T-helper 1 cell treated with Interleukin-12 subunit alpha and Interleukin-12 subunit beta and Interleukin-4 antibody, amounts not matched to agents 30 μg/mL and 1 μg/mL, for 36 hours (primary cell): ENCODE results near the gene WFDC6.

Experiments
- H3K27ac Mint-ChIP-seq: one replicate; pipeline ENCODE4 v1.8.0; 2021; ENCODE audit warnings: mild to moderate bottlenecking, mixed read lengths
- H3K27me3 Mint-ChIP-seq: one replicate; pipeline ENCODE4 v1.8.0; 2021; ENCODE audit warnings: low read depth, mixed read lengths
- H3K36me3 Mint-ChIP-seq: one replicate; pipeline ENCODE4 v1.8.0; 2021; ENCODE audit warnings: low read depth, mixed read lengths
- H3K4me1 Mint-ChIP-seq: one replicate; pipeline ENCODE4 v1.8.0; 2021; ENCODE audit warnings: low read depth, mixed read lengths
- H3K4me3 Mint-ChIP-seq: one replicate; pipeline ENCODE4 v1.8.0; 2021; ENCODE audit warnings: mild to moderate bottlenecking, moderate library complexity, mixed read lengths
- H3K9me3 Mint-ChIP-seq: one replicate; pipeline ENCODE4 v1.8.0; 2021; ENCODE audit warnings: mixed read lengths

The WFDC6 gene

DNA sequence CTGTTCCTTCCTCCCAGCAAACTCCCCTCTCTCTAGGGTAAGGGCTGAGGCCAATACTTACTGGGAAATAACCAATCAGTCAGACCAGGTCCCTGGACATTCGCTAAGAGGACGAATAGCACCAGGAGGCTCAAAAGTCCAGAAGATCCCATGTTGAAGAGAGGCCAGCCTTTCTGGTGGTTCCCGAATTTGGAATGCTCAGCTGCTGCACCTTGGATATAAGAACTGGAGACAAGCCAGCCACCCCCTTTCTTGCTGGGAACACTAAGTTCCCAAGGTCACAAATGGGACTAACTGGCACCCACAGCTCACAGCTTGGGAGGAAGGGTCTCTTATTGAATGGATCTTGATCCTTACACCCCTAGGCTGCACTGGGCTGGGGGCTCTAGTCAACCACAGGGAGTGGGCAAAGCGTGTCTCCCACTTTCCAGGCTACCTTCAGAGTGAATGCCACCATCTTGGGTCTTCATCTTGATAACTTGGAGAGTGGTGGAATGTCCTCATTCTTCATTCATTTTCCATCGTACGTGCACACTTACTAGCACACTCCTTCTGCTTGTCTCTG, 8.0 kb upstream of the WFDC6 start, which contains the start of gene EPPIN:
Gene EPPIN (minus strand): TSS at position 196 of the 565 bp plus-strand sequence. CDS start 44 bp downstream, at position 152.
- Mint-ChIP-seq H3K4me1 (no peaks in the 10 kb centered on the region), H3K36me3 (no peaks in the 10 kb centered on the region), H3K27ac (no peak within 1 kb of the TSS), H3K27me3 (peaks cover 23% of the 10 kb centered on the region), H3K4me3 (no peak within 1 kb of the TSS), H3K9me3 (no peaks in the 10 kb centered on the region)

DNA sequence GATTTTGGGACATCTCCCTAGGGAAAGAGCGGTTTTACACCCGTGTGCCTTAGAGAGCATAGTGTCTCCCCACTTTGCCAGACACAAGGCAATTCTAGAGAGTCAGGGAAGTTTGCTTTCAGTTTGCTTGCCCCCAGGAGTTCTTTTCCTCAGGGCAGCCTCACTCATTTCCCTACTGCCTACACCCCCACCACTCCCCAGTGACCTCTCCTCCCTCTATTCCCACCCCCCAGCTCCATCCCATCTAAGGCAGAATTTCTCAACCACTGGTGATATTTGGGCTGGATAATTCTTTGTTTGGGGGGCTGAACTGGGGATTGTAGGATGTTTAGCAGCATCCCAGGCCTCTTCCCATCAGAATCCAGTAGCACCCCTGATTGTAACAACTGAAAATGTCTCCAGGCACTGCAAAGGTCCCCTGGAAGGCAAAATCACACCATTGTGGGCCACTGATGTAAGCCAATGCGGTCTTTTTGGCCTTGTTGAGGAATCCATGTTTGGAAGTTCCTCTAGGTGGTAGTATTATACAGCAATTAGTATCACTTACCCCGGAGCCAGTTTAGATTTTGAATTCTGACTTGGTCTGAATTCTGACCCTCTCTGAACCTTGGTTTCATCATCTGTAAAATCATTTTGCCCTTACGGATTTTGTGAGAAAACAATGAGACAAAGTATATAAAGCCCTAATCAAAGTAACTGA, 6.6 kb upstream of the WFDC6 start:
- no peaks in the 10 kb centered on the region for H3K36me3 Mint-ChIP-seq
- H3K4me1 Mint-ChIP-seq: no peaks in the 10 kb centered on the region
- no peak overlapping the region for H3K4me3 Mint-ChIP-seq
- H3K9me3 Mint-ChIP-seq: no peaks in the 10 kb centered on the region
- no peak overlapping the region for H3K27ac Mint-ChIP-seq
- peaks cover 23% of the 10 kb centered on the region for H3K27me3 Mint-ChIP-seq

DNA sequence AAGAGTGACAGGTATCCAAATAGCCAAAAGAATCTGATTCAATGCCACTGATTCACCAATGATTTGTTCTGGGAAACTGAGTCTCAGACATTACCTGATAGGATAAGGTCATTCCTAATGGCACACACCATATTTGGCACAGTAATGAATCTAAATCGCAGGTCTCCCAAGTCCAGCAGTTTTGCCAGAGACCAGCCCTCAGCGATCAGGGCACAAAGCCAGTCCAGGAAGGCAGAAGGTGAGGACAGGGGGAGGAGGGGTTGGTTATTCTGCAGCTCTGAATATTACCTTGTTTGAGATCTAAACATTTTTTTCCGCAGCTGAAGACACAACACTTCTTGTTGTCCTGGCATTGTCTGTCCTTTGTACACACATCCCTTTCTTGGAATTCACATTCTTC, 6.1 kb upstream of the WFDC6 start:
- H3K36me3 Mint-ChIP-seq: no peaks in the 10 kb centered on the region
- H3K4me1 Mint-ChIP-seq: no peaks in the 10 kb centered on the region
- H3K4me3 Mint-ChIP-seq: no peak overlapping the region
- no peak overlapping the region for H3K27ac Mint-ChIP-seq
- H3K9me3 Mint-ChIP-seq: no peaks in the 10 kb centered on the region
- H3K27me3 Mint-ChIP-seq: peaks cover 22% of the 10 kb centered on the region

- H3K27ac Mint-ChIP-seq: no peak overlapping the region
- no peaks in the 10 kb centered on the region for H3K9me3 Mint-ChIP-seq
- no peak overlapping the region for H3K4me3 Mint-ChIP-seq
- H3K4me1 Mint-ChIP-seq: no peaks in the 10 kb centered on the region
- no peaks in the 10 kb centered on the region for H3K36me3 Mint-ChIP-seq
- peaks cover 8% of the 10 kb centered on the region for H3K27me3 Mint-ChIP-seq
Measured at GRCh38 chr20:45538209-45538799, 978 bp downstream of the WFDC6 start.

DNA sequence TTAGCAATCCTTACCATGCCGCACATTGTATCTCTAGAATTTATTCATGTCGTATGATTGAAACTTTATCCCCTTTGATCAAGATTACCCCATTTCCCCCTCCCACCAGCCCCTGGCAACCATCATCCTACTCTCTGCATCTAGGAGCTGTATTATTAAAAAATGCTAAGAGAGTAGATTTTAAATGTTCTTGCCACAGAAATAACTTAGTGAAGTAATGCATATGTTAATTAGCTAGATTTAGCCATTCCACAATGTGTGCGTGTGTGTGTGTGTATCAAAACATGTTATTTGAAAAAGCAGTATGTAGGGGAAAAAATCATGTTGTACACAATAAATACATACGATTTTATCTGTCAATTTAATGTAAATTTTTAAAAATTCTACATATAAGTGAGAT, 12.0 kb downstream of the WFDC6 start:
- H3K4me1 Mint-ChIP-seq: no peaks in the 10 kb centered on the region
- peaks cover 25% of the 10 kb centered on the region for H3K27me3 Mint-ChIP-seq
- no peaks in the 10 kb centered on the region for H3K9me3 Mint-ChIP-seq
- no peaks in the 10 kb centered on the region for H3K36me3 Mint-ChIP-seq
- no peak overlapping the region for H3K27ac Mint-ChIP-seq
- H3K4me3 Mint-ChIP-seq: no peak overlapping the region

DNA sequence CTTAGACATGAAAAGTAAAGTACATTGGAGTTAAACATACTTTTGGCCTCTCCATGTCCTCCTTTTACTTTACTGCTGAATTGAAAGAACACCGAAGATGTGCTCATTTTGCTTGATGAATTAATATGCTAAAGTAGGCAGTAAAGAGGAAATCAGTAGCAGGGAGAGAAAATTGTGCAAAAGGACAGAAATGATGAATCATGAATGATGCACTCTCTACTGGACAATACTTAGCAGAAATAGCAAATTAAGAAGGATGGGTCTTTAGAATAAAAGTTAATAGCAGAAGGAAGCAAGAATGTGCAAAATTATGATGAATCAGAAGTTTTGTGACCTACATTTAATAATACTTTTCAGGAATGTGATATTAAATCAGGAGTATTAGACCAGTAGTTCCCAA, 15.5 kb downstream of the WFDC6 start:
- H3K9me3 Mint-ChIP-seq: no peaks in the 10 kb centered on the region

DNA sequence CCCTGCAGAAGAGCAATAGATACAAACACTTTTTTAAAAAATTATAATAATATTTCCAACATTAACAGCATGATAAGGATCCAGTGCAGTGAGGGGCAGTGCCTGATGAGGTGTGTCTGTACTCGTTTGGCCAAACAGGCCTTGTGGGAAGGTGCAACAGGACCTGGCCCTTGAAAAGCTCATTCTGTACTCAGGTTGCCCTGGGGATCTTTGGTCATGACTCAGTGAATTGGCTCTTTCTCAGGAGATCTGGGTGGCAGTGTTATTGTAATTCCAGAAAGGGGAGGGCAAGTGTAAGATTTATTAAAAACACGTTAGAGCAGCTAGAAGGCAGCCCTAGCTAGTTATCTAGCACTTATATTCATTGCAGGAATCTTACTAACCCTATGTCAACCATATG, 21.0 kb downstream of the WFDC6 start:
- Mint-ChIP-seq H3K9me3 (no peaks in the 10 kb centered on the region), H3K27me3 (peaks cover 13% of the 10 kb centered on the region), H3K27ac (no peak overlapping the region), H3K4me1 (no peaks in the 10 kb centered on the region), H3K36me3 (no peaks in the 10 kb centered on the region), H3K4me3 (no peak overlapping the region)

More for the DNA sequence above, 15.5 kb downstream of the WFDC6 start:
- peaks cover 22% of the 10 kb centered on the region for H3K27me3 Mint-ChIP-seq
- no peak overlapping the region for H3K4me3 Mint-ChIP-seq
- H3K4me1 Mint-ChIP-seq: no peaks in the 10 kb centered on the region
- no peak overlapping the region for H3K27ac Mint-ChIP-seq
- H3K36me3 Mint-ChIP-seq: no peaks in the 10 kb centered on the region

DNA sequence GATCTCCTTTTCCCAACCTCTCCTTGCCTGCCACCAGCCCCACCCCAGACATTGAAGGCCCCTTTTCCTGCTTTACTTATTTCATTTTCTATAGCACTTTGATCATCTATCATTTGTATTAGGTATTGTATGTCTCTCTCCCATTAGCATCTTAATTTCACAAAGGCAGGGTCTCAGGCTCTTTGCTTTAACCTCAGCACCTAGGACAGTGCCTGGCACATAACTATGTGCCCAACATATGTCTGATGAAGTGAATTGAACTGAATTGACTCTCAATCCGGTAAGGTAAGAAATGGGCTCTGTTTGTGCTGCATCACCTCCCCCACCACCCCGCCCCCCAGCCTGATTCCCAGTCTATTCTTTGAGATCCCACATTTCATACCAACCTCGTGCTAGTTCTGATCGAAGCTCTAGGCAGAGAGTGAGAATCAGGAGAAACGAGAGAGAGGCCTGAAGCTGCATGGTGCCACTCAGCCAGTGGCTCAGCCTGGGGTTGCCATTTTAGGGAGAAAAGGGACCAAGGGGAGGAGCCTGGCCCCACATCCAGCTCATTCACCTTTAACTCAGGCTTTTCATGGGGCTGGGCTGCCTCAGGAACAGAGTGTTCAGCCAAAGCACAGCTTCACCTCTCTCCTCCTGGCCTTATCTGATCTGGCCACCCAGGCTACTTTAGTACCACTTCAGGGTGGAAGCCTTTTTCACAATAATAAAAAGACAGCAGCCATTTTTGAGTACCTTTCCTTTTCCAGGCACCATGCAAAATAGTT, 24.0 kb downstream of the WFDC6 start, which contains the start of gene SPINT3:
Gene SPINT3 (minus strand): TSS at position 476 of the 767 bp plus-strand sequence. CDS start 14 bp downstream, at position 462.
- no peak within 1 kb of the TSS for H3K27ac Mint-ChIP-seq
- H3K36me3 Mint-ChIP-seq: no peaks in the 10 kb centered on the region
- no peaks in the 10 kb centered on the region for H3K9me3 Mint-ChIP-seq
- no peak within 1 kb of the TSS for H3K4me3 Mint-ChIP-seq
- peaks cover 14% of the 10 kb centered on the region for H3K27me3 Mint-ChIP-seq
- H3K4me1 Mint-ChIP-seq: no peaks in the 10 kb centered on the region

- H3K27me3 Mint-ChIP-seq: peaks cover 20% of the 10 kb centered on the region
- H3K36me3 Mint-ChIP-seq: no peaks in the 10 kb centered on the region
- H3K4me3 Mint-ChIP-seq: no peak overlapping the region
- no peak overlapping the region for H3K27ac Mint-ChIP-seq
- H3K9me3 Mint-ChIP-seq: no peaks in the 10 kb centered on the region
- peaks cover 6% of the 10 kb centered on the region for H3K4me1 Mint-ChIP-seq
Measured at GRCh38 chr20:45510242-45510862, 28.9 kb downstream of the WFDC6 start.

GRCh38 chr20:45509091-45509490, 30.2 kb downstream of the WFDC6 start:
- no peak overlapping the region for H3K27ac Mint-ChIP-seq
- no peak overlapping the region for H3K4me3 Mint-ChIP-seq
- H3K27me3 Mint-ChIP-seq: peaks cover 15% of the 10 kb centered on the region
- H3K9me3 Mint-ChIP-seq: no peaks in the 10 kb centered on the region
- H3K4me1 Mint-ChIP-seq: peaks cover 6% of the 10 kb centered on the region
- H3K36me3 Mint-ChIP-seq: no peaks in the 10 kb centered on the region

- Mint-ChIP-seq H3K36me3 (no peaks in the 10 kb centered on the region), H3K27ac (no peak overlapping the region), H3K4me1 (peaks cover 6% of the 10 kb centered on the region), H3K9me3 (no peaks in the 10 kb centered on the region), H3K27me3 (peaks cover 17% of the 10 kb centered on the region), H3K4me3 (no peak overlapping the region)
Measured at GRCh38 chr20:45508068-45508886, 31.0 kb downstream of the WFDC6 start.

GRCh38 chr20:45507011-45507820, 32.1 kb downstream of the WFDC6 start:
- Mint-ChIP-seq H3K36me3 (no peaks in the 10 kb centered on the region), H3K4me3 (no peak overlapping the region), H3K9me3 (no peaks in the 10 kb centered on the region), H3K4me1 (peaks cover 6% of the 10 kb centered on the region), H3K27ac (no peak overlapping the region), H3K27me3 (peaks cover 18% of the 10 kb centered on the region)

GRCh38 chr20:45506398-45506797, 32.9 kb downstream of the WFDC6 start:
- H3K4me1 Mint-ChIP-seq: peaks cover 6% of the 10 kb centered on the region
- no peak overlapping the region for H3K27ac Mint-ChIP-seq
- no peaks in the 10 kb centered on the region for H3K36me3 Mint-ChIP-seq
- peaks cover 18% of the 10 kb centered on the region for H3K27me3 Mint-ChIP-seq
- no peak overlapping the region for H3K4me3 Mint-ChIP-seq
- H3K9me3 Mint-ChIP-seq: no peaks in the 10 kb centered on the region
